Body of pancreas (tissue), 4 donors: ENCODE data around the gene BLOC1S5.

Source experiments
- CTCF ChIP-seq, 7 experiments: fragments of 450-650 bp in 4 of 7; fragments of 200-600 bp in 3 of 7; sonication (generic) in 3 of 7; IDR thresholded peaks; one replicate each; pipeline ENCODE4 v1.5.1; 2016 to 2019; ENCODE audit warnings: antibody characterized with exemption in 7 of 7
- POLR2A ChIP-seq, 3 donors: fragments of 450-650 bp; IDR thresholded peaks; one replicate each; pipeline ENCODE4 v1.6.1; 2016; ENCODE audit warnings: antibody characterized with exemption in 3 of 3, mild to moderate bottlenecking in 2 of 3

- TF ChIP-seq CTCF (IDR thresholded peaks at IDR 0.05) (no peak), POLR2A (IDR thresholded peaks at IDR 0.05) (no peak)
Observed at GRCh38 chr6:8085053-8085511, 20.9 kb upstream of the BLOC1S5 start.
